RWPE2 (cell line): Measurements from ENCODE around the gene TBC1D2B.

Source experiments
- ATAC-seq: fragments of 200-7000 bp; cut with Tn5 transposase; 3 replicates; pipeline ENCODE4 v1.9.1; 2021; ENCODE audit warnings: low read depth
- DNase-seq: peaks from one replicate; pipeline ENCODE4 v3.0.0-alpha.2; 2020; ENCODE audit warnings: low spot score
- H3K27ac ChIP-seq: fragments of 450-650 bp; 2 replicates; pipeline ENCODE4 v1.5.1; 2017; ENCODE audit warnings: mild to moderate bottlenecking; ENCODE audit not compliant: poor library complexity, severe bottlenecking
- H3K27me3 ChIP-seq: fragments of 250-450 bp; sonication (Bioruptor Pico); 2 replicates; pipeline ENCODE4 v1.5.1; 2021; ENCODE audit warnings: mild to moderate bottlenecking, moderate library complexity; ENCODE audit not compliant: insufficient read depth, poor library complexity, severe bottlenecking
- H3K36me3 ChIP-seq: fragments of 250-450 bp; sonication (Bioruptor Pico); 2 replicates; pipeline ENCODE4 v1.5.1; 2020; ENCODE audit warnings: low read depth, mild to moderate bottlenecking, moderate library complexity
- H3K4me1 ChIP-seq: fragments of 250-450 bp; sonication (Bioruptor Pico); 2 replicates; pipeline ENCODE4 v1.5.1; 2021; ENCODE audit warnings: mild to moderate bottlenecking, moderate library complexity; ENCODE audit not compliant: insufficient read depth, poor library complexity, severe bottlenecking
- H3K4me3 ChIP-seq: fragments of 250-450 bp; sonication (Bioruptor Pico); 2 replicates; pipeline ENCODE4 v1.5.1; 2021; ENCODE audit warnings: mild to moderate bottlenecking, moderate library complexity; ENCODE audit not compliant: severe bottlenecking
- H3K9me3 ChIP-seq: fragments of 250-450 bp; sonication (Bioruptor Pico); 2 replicates; pipeline ENCODE4 v1.5.1; 2021; ENCODE audit warnings: mild to moderate bottlenecking, moderate library complexity; ENCODE audit not compliant: severe bottlenecking
- CTCF ChIP-seq: fragments of 450-650 bp; IDR thresholded peaks from one replicate; pipeline ENCODE4 v1.5.1; 2017; ENCODE audit warnings: mild to moderate bottlenecking, moderate library complexity; ENCODE audit not compliant: poor library complexity, severe bottlenecking

The TBC1D2B gene

DNA sequence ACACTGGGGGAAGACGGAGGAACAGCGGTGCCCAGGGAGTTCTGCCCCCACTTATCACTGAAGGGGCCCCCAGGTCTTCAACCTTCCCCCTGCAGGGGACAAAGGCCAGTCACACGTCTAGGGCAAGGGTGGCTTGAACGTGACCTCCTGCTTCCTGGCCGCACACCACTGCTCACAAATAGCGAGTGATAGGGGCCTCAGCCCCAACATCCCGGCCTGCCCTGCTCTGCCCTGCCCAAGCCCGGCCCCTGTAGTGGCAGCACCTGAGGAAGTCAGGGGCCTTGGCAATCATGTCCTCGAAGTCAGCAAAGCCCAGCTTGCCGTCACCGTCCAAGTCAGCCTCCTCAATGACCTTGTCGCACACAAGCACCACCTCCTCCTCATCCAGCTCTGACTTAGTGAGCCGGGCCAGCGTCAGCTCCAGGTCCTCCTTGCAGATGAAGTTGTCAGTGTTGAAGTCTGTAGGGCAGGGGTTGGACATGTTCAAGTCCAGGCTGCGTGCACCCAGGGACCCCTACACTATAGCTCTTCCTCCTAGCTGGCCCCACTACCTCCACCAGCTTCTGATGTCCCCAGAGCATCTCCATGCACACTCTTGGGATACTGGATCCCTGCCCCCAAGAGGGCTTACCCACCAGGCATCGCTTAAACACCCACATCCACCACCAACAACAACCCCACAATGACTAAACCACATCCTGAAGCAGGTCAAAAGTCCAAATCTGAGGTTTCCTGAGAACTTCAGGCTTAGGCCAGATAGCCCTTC, 28.1 kb upstream of the TBC1D2B start:
- H3K9me3 ChIP-seq: no peaks in the 10 kb centered on the region
- H3K4me1 ChIP-seq: no peaks in the 10 kb centered on the region
- no peak for TF ChIP-seq CTCF
- no peak for ATAC-seq
- H3K36me3 ChIP-seq: no peaks in the 10 kb centered on the region
- peak; percentile 61 for DNase-seq
- H3K4me3 ChIP-seq: no peak overlapping the region
- no peak overlapping the region for H3K27ac ChIP-seq
- no peaks in the 10 kb centered on the region for H3K27me3 ChIP-seq

DNA sequence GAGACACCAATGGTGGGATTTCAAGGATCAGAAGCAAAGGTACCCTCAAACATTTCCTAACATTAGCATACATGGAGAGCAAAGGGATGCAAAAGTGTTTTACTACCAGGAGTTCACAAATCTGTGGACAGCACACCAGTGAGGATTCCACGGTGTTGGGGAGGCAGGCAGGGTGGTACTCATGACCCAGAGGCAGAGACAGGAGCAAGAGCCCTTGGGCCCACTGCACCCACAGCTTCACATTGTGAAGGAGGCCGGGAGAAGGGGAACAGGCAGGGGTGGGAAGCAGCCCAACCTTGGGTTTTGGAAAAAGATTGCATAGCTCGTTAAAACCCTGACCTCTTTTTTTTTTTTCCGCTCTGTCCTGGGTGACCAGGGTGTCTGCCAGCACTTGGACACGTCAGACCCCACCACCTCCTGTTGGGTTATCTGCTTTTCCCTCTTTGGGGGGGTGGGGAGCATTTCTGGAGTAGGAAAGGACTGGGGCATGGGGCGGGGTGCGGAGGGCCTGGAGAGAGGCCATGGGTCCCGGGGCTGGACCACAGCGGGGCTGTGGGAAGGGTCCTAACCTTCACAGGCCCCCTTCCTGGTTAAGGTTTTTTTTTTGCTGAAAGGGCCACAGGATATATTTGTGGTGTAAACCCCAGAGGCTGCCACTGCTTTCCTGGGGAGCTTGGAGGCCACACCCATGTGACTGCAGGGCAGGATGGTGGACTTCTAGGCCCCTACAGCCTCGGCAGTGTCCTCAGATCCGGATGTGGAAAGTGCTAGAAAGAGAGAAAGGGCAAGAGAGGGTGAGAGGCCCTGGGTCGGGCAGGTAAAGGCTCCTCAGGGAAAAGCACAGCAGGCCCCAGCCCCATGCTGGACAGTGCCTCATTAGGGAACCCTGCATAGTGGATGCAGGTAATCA, 27.3 kb upstream of the TBC1D2B start:
- Histone ChIP-seq H3K27me3 (no peaks in the 10 kb centered on the region), H3K36me3 (no peaks in the 10 kb centered on the region), H3K27ac (no peak overlapping the region), H3K9me3 (no peaks in the 10 kb centered on the region), H3K4me1 (no peaks in the 10 kb centered on the region), H3K4me3 (no peak overlapping the region)
- no peak for TF ChIP-seq CTCF
- ATAC-seq (no peak), DNase-seq (peak; percentile 61)

GRCh38 chr15:78104119-78104479, 26.6 kb upstream of the TBC1D2B start:
- H3K4me1 ChIP-seq: no peaks in the 10 kb centered on the region
- no peak for TF ChIP-seq CTCF
- H3K9me3 ChIP-seq: no peaks in the 10 kb centered on the region
- H3K36me3 ChIP-seq: no peaks in the 10 kb centered on the region
- H3K27me3 ChIP-seq: no peaks in the 10 kb centered on the region
- H3K4me3 ChIP-seq: no peak overlapping the region
- no peak overlapping the region for H3K27ac ChIP-seq
- ATAC-seq: no peak
- peak; percentile 57 for DNase-seq

DNA sequence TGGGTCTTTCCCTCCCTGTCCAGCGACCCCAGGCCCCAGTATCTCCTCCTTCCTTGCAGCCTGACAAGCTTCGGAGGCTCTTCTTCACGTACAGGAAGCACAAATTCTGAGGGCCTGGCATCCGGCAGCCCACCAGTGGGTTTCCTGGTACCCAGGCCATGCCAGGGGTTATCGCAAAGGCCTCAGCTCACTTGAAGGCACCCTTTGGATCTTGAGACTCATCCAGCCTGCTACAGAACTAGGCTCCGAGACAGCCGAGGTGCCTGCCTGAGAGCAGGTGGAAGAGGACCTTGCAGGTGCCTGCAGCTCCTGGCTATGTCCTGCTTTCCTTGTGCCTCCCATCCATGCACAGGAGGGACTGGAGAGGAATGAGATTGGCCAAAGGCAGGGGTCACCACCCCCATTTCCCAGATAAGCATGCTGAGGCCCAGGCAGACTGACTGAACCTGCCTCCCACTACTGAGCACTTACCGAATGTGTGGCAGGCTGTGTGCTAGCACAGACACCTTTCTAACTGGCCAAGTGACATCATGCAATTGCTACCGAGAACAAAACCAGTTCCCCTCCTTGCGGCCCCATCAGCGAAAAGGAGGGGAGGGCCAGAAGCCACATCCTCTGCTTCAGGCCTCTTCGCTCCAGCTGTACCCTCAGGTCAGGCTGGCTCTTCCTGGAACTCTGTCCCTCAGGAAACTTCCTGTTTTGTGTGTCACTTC, 26.1 kb upstream of the TBC1D2B start:
- H3K4me3 ChIP-seq: no peak overlapping the region
- DNase-seq: peak; percentile 64
- H3K27ac ChIP-seq: no peak overlapping the region
- no peaks in the 10 kb centered on the region for H3K4me1 ChIP-seq
- H3K36me3 ChIP-seq: no peaks in the 10 kb centered on the region
- no peak for TF ChIP-seq CTCF
- H3K9me3 ChIP-seq: no peaks in the 10 kb centered on the region
- no peak for ATAC-seq
- H3K27me3 ChIP-seq: no peaks in the 10 kb centered on the region
